ENCODE measurements around the gene TIGD2.
"Not testable (repeated sequence)": the region's sequence is repeated elsewhere in the genome, so short reads cannot be mapped to it uniquely, and the experiment has no call there.

The TIGD2 gene

GRCh38 chr4:89142691-89143669, 31.6 kb downstream of the TIGD2 start:
- H2AFZ ChIP-seq (ENCODE audit: low read length): no peak overlapping the region
- no peaks in the 10 kb centered on the region for H3K79me1 ChIP-seq (ENCODE audit: low read depth, low read length)
- no peak overlapping the region for H4K91ac ChIP-seq (ENCODE audit: low read depth, low read length, poor library complexity)
- no peak overlapping the region for H2BK5ac ChIP-seq (ENCODE audit: low read length)
- H3K27me3 ChIP-seq (ENCODE audit: control insufficient read depth in 3 of 3, insufficient read depth in 3 of 3, low read depth in 1 of 3, low read length in 3 of 3): no peaks in the 10 kb centered on the region
- peaks cover 0 to 2% of the 10 kb centered on the region in 2 donors for H3K9me3 ChIP-seq (replicated peaks in 1 of 2; ENCODE audit: control insufficient read depth in 2 of 2, insufficient read depth in 1 of 2, low read depth in 1 of 2, low read length in 2 of 2)
- H3K18ac ChIP-seq (ENCODE audit: low read length): no peak overlapping the region
- no peak overlapping the region for H2BK12ac ChIP-seq (ENCODE audit: low read length)
- no peaks in the 10 kb centered on the region for H3K36me3 ChIP-seq (replicated peaks in 1 of 2; ENCODE audit: control insufficient read depth in 2 of 2, insufficient read depth in 2 of 2, low read length in 2 of 2)
- no peak overlapping the region for H3K23ac ChIP-seq (ENCODE audit: low read depth, low read length, poor library complexity)
- H4K8ac ChIP-seq (ENCODE audit: low read depth, low read length): no peak overlapping the region
- no peaks in the 10 kb centered on the region for H3K4me1 ChIP-seq (ENCODE audit: control insufficient read depth in 2 of 2, insufficient read depth in 1 of 2, low read depth in 1 of 2, low read length in 2 of 2)
- H3K4ac ChIP-seq (ENCODE audit: low read length): no peak overlapping the region
- no peak overlapping the region for H2AK5ac ChIP-seq (ENCODE audit: low read depth, low read length)
- WGBS, 2 donors (ENCODE audit: extremely low coverage in 2 of 2, insufficient read length in 2 of 2, insufficient replicate concordance in 1 of 2): no CpG with 5 or more reads among the region's 4 CpGs
- no peak overlapping the region for H3K4me3 ChIP-seq (ENCODE audit: low read length in 2 of 2)
- no peak overlapping the region for H3K9ac ChIP-seq (ENCODE audit: low read depth, low read length, poor library complexity)
- H3K27ac ChIP-seq (replicated peaks; ENCODE audit: low read length): no peak overlapping the region
- H2BK120ac ChIP-seq (ENCODE audit: low read depth, low read length): no peak overlapping the region
- DNase-seq (ENCODE audit: low spot score): no peak
- no peak overlapping the region for H3K14ac ChIP-seq (ENCODE audit: low read length)
- no peak overlapping the region for H2BK15ac ChIP-seq (ENCODE audit: low read length)
- H3K4me2 ChIP-seq (ENCODE audit: insufficient read depth, low read length, poor library complexity, severe bottlenecking): no peak overlapping the region

GRCh38 chr4:89144652-89145051, 33.3 kb downstream of the TIGD2 start:
- not testable (repeated sequence) for H3K18ac ChIP-seq (ENCODE audit: low read length); H3K4me1 ChIP-seq (ENCODE audit: control insufficient read depth in 2 of 2, insufficient read depth in 1 of 2, low read depth in 1 of 2, low read length in 2 of 2)

GRCh38 chr4:89146196-89146595, 34.9 kb downstream of the TIGD2 start:
- Histone ChIP-seq H4K8ac (ENCODE audit: low read depth, low read length) (no peak overlapping the region), H2AFZ (ENCODE audit: low read length) (no peak overlapping the region), H3K9ac (ENCODE audit: low read depth, low read length, poor library complexity) (no peak overlapping the region), H3K27ac (replicated peaks; ENCODE audit: low read length) (no peak overlapping the region), H2BK15ac (ENCODE audit: low read length) (no peak overlapping the region), H2BK120ac (ENCODE audit: low read depth, low read length) (no peak overlapping the region), H2AK5ac (ENCODE audit: low read depth, low read length) (no peak overlapping the region), H3K23ac (ENCODE audit: low read depth, low read length, poor library complexity) (no peak overlapping the region), H3K4me2 (ENCODE audit: insufficient read depth, low read length, poor library complexity, severe bottlenecking) (no peak overlapping the region), H3K9me3 (replicated peaks in 1 of 2; ENCODE audit: control insufficient read depth in 2 of 2, insufficient read depth in 1 of 2, low read depth in 1 of 2, low read length in 2 of 2) (peaks cover 0 to 8% of the 10 kb centered on the region in 2 donors), H3K4ac (ENCODE audit: low read length) (no peak overlapping the region), H3K36me3 (replicated peaks in 1 of 2; ENCODE audit: control insufficient read depth in 2 of 2, insufficient read depth in 2 of 2, low read length in 2 of 2) (no peaks in the 10 kb centered on the region), H3K18ac (ENCODE audit: low read length) (no peak overlapping the region), H3K4me1 (ENCODE audit: control insufficient read depth in 2 of 2, insufficient read depth in 1 of 2, low read depth in 1 of 2, low read length in 2 of 2) (no peaks in the 10 kb centered on the region), H4K91ac (ENCODE audit: low read depth, low read length, poor library complexity) (no peak overlapping the region), H3K27me3 (ENCODE audit: control insufficient read depth in 3 of 3, insufficient read depth in 3 of 3, low read depth in 1 of 3, low read length in 3 of 3) (no peaks in the 10 kb centered on the region), H3K79me1 (ENCODE audit: low read depth, low read length) (no peaks in the 10 kb centered on the region), H2BK12ac (ENCODE audit: low read length) (no peak overlapping the region), H3K4me3 (ENCODE audit: low read length in 2 of 2) (no peak overlapping the region), H2BK5ac (ENCODE audit: low read length) (no peak overlapping the region), H3K14ac (ENCODE audit: low read length) (no peak overlapping the region)
- no CpG with 5 or more reads among the region's 2 CpGs for WGBS, 2 donors (ENCODE audit: extremely low coverage in 2 of 2, insufficient read length in 2 of 2, insufficient replicate concordance in 1 of 2)
- DNase-seq (ENCODE audit: low spot score): no peak

More at GRCh38 chr4:89144652-89145051, 33.3 kb downstream of the TIGD2 start:
- not testable (repeated sequence) for H2BK15ac ChIP-seq (ENCODE audit: low read length); DNase-seq (ENCODE audit: low spot score); H3K9me3 ChIP-seq (replicated peaks in 1 of 2; ENCODE audit: control insufficient read depth in 2 of 2, insufficient read depth in 1 of 2, low read depth in 1 of 2, low read length in 2 of 2); H3K36me3 ChIP-seq (replicated peaks in 1 of 2; ENCODE audit: control insufficient read depth in 2 of 2, insufficient read depth in 2 of 2, low read length in 2 of 2); H3K79me1 ChIP-seq (ENCODE audit: low read depth, low read length); H3K27me3 ChIP-seq (ENCODE audit: control insufficient read depth in 3 of 3, insufficient read depth in 3 of 3, low read depth in 1 of 3, low read length in 3 of 3); H3K4ac ChIP-seq (ENCODE audit: low read length); H2BK120ac ChIP-seq (ENCODE audit: low read depth, low read length); H4K91ac ChIP-seq (ENCODE audit: low read depth, low read length, poor library complexity); H3K14ac ChIP-seq (ENCODE audit: low read length); H4K8ac ChIP-seq (ENCODE audit: low read depth, low read length); H2AK5ac ChIP-seq (ENCODE audit: low read depth, low read length); H3K23ac ChIP-seq (ENCODE audit: low read depth, low read length, poor library complexity); H2BK12ac ChIP-seq (ENCODE audit: low read length); H3K9ac ChIP-seq (ENCODE audit: low read depth, low read length, poor library complexity); H3K27ac ChIP-seq (replicated peaks; ENCODE audit: low read length); H3K4me2 ChIP-seq (ENCODE audit: insufficient read depth, low read length, poor library complexity, severe bottlenecking); H3K4me3 ChIP-seq (ENCODE audit: low read length in 2 of 2); H2AFZ ChIP-seq (ENCODE audit: low read length); H2BK5ac ChIP-seq (ENCODE audit: low read length)
- no CpG with 5 or more reads among the region's 1 CpG for WGBS, 2 donors (ENCODE audit: extremely low coverage in 2 of 2, insufficient read length in 2 of 2, insufficient replicate concordance in 1 of 2)

- H3K9me3 ChIP-seq (replicated peaks in 1 of 2; ENCODE audit: control insufficient read depth in 2 of 2, insufficient read depth in 1 of 2, low read depth in 1 of 2, low read length in 2 of 2): peaks cover 0 to 5% of the 10 kb centered on the region in 2 donors
- WGBS, 2 donors (ENCODE audit: extremely low coverage in 2 of 2, insufficient read length in 2 of 2, insufficient replicate concordance in 1 of 2): no CpG with 5 or more reads among the region's 2 CpGs
- H4K8ac ChIP-seq (ENCODE audit: low read depth, low read length): no peak overlapping the region
- no peak overlapping the region for H3K14ac ChIP-seq (ENCODE audit: low read length)
- no peak overlapping the region for H2AFZ ChIP-seq (ENCODE audit: low read length)
- no peak overlapping the region for H3K9ac ChIP-seq (ENCODE audit: low read depth, low read length, poor library complexity)
- H2BK120ac ChIP-seq (ENCODE audit: low read depth, low read length): no peak overlapping the region
- H3K4me1 ChIP-seq (ENCODE audit: control insufficient read depth in 2 of 2, insufficient read depth in 1 of 2, low read depth in 1 of 2, low read length in 2 of 2): no peaks in the 10 kb centered on the region
- no peak overlapping the region for H2BK5ac ChIP-seq (ENCODE audit: low read length)
- no peaks in the 10 kb centered on the region for H3K27me3 ChIP-seq (ENCODE audit: control insufficient read depth in 3 of 3, insufficient read depth in 3 of 3, low read depth in 1 of 3, low read length in 3 of 3)
- H3K4me2 ChIP-seq (ENCODE audit: insufficient read depth, low read length, poor library complexity, severe bottlenecking): no peak overlapping the region
- no peak overlapping the region for H2AK5ac ChIP-seq (ENCODE audit: low read depth, low read length)
- no peak for DNase-seq (ENCODE audit: low spot score)
- no peak overlapping the region for H3K4ac ChIP-seq (ENCODE audit: low read length)
- no peaks in the 10 kb centered on the region for H3K79me1 ChIP-seq (ENCODE audit: low read depth, low read length)
- no peak overlapping the region for H3K23ac ChIP-seq (ENCODE audit: low read depth, low read length, poor library complexity)
- H3K27ac ChIP-seq (replicated peaks; ENCODE audit: low read length): no peak overlapping the region
- H2BK12ac ChIP-seq (ENCODE audit: low read length): no peak overlapping the region
- H2BK15ac ChIP-seq (ENCODE audit: low read length): no peak overlapping the region
- no peaks in the 10 kb centered on the region for H3K36me3 ChIP-seq (replicated peaks in 1 of 2; ENCODE audit: control insufficient read depth in 2 of 2, insufficient read depth in 2 of 2, low read length in 2 of 2)
- H4K91ac ChIP-seq (ENCODE audit: low read depth, low read length, poor library complexity): no peak overlapping the region
- H3K4me3 ChIP-seq (ENCODE audit: low read length in 2 of 2): no peak overlapping the region
- no peak overlapping the region for H3K18ac ChIP-seq (ENCODE audit: low read length)
Measured at GRCh38 chr4:89152972-89153371, 41.6 kb downstream of the TIGD2 start.

Measured in neuronal stem cell (in vitro differentiated cells).